Muscle layer of colon (tissue), 2 donors: Measurements from ENCODE around the gene EMILIN3.

Source experiments
- H3K27ac ChIP-seq: one replicate; pipeline ENCODE4 v1.7.0; 2013; ENCODE audit warnings: low read depth, mild to moderate bottlenecking, low read length, moderate library complexity
- H3K27me3 ChIP-seq, 2 donors: one replicate each; pipeline ENCODE4 v1.7.0; 2013; ENCODE audit warnings: low read length in 2 of 2, mild to moderate bottlenecking in 2 of 2; ENCODE audit not compliant: insufficient read depth in 2 of 2, control insufficient read depth in 1 of 2
- H3K36me3 ChIP-seq: one replicate; pipeline ENCODE4 v1.7.0; 2013; ENCODE audit warnings: mild to moderate bottlenecking, low read length; ENCODE audit not compliant: insufficient read depth
- H3K4me1 ChIP-seq: one replicate; pipeline ENCODE4 v1.7.0; 2013; ENCODE audit warnings: mild to moderate bottlenecking, low read length; ENCODE audit not compliant: insufficient read depth
- H3K4me3 ChIP-seq, 2 donors: one replicate each; pipeline ENCODE4 v1.7.0; 2013; ENCODE audit warnings: low read length in 2 of 2, low read depth in 1 of 2, mild to moderate bottlenecking in 1 of 2, moderate library complexity in 1 of 2
- H3K9ac ChIP-seq: one replicate; pipeline ENCODE4 v1.7.0; 2013; ENCODE audit warnings: low read length
- H3K9me3 ChIP-seq: one replicate; pipeline ENCODE4 v1.7.0; 2013; ENCODE audit warnings: mild to moderate bottlenecking, low read length
- donor health status: abdominal sarcoma.
- donor health status: Adenocarcinoma of cecum.

The EMILIN3 gene

GRCh38 chr20:41349943-41350342 is 16.7 kb downstream of the EMILIN3 start:
- no peak overlapping the region for H3K4me3 ChIP-seq
- no peaks in the 10 kb centered on the region for H3K4me1 ChIP-seq
- H3K27ac ChIP-seq = no peak overlapping the region
- peaks cover 4% of the 10 kb centered on the region for H3K36me3 ChIP-seq
- H3K9ac ChIP-seq = no peak overlapping the region
- H3K9me3 ChIP-seq = no peaks in the 10 kb centered on the region
- H3K27me3 ChIP-seq = no peaks in the 10 kb centered on the region

DNA sequence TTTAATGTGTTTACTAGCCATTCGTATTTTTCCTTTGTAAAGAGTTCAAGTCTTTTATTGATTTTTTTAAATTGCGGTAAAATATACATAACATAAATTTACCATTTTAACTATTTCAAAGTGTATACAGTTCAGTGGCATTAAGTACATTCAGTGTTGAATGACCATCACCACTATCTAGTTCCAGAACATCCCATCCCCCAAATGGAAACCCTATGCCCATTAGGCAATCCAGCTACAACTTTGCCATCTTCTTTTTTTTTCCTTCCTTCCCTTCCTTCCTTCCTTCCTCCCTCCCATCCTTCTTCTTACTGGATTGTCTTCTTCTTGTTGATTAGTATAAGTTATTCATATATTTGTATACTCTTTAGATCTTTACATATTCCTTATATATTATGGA is 17.4 kb downstream of the EMILIN3 start:
- Histone ChIP-seq H3K4me1 (no peaks in the 10 kb centered on the region), H3K4me3 (no peak overlapping the region), H3K27ac (no peak overlapping the region), H3K36me3 (peaks cover 4% of the 10 kb centered on the region), H3K9me3 (no peaks in the 10 kb centered on the region), H3K27me3 (no peaks in the 10 kb centered on the region), H3K9ac (no peak overlapping the region)

- H3K27me3 ChIP-seq = no peaks in the 10 kb centered on the region
- H3K4me3 ChIP-seq = no peak overlapping the region
- no peaks in the 10 kb centered on the region for H3K9me3 ChIP-seq
- H3K27ac ChIP-seq = no peak overlapping the region
- H3K4me1 ChIP-seq = no peaks in the 10 kb centered on the region
- peaks cover 4% of the 10 kb centered on the region for H3K36me3 ChIP-seq
- no peak overlapping the region for H3K9ac ChIP-seq
Observed at GRCh38 chr20:41348430-41349172, 18.0 kb downstream of the EMILIN3 start.

- Histone ChIP-seq H3K4me3 (no peak overlapping the region), H3K27me3 (no peaks in the 10 kb centered on the region), H3K4me1 (no peaks in the 10 kb centered on the region), H3K9me3 (no peaks in the 10 kb centered on the region), H3K36me3 (peaks cover 4% of the 10 kb centered on the region), H3K27ac (no peak overlapping the region), H3K9ac (no peak overlapping the region)
Observed at GRCh38 chr20:41347523-41348429, 18.8 kb downstream of the EMILIN3 start.

DNA sequence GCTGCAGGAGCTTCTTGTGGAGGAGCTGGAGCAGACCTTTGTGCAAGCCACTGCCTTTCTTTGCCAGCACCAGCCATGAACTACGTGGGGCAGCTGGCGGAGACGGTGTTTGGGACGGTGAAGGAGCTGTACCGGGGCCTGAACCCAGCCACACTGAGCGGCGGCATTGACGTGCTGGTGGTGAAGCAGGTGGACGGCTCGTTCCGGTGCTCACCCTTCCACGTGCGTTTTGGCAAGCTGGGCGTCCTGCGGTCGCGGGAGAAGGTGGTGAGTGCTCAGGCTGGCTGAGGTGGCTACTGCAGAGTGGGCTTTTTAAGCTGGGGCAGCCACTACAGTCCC is 20.9 kb downstream of the EMILIN3 start:
- Histone ChIP-seq H3K4me3 (no peak overlapping the region), H3K9me3 (no peaks in the 10 kb centered on the region), H3K27ac (no peak overlapping the region), H3K27me3 (no peaks in the 10 kb centered on the region), H3K4me1 (peaks cover 4% of the 10 kb centered on the region), H3K9ac (no peak overlapping the region), H3K36me3 (no peaks in the 10 kb centered on the region)

DNA sequence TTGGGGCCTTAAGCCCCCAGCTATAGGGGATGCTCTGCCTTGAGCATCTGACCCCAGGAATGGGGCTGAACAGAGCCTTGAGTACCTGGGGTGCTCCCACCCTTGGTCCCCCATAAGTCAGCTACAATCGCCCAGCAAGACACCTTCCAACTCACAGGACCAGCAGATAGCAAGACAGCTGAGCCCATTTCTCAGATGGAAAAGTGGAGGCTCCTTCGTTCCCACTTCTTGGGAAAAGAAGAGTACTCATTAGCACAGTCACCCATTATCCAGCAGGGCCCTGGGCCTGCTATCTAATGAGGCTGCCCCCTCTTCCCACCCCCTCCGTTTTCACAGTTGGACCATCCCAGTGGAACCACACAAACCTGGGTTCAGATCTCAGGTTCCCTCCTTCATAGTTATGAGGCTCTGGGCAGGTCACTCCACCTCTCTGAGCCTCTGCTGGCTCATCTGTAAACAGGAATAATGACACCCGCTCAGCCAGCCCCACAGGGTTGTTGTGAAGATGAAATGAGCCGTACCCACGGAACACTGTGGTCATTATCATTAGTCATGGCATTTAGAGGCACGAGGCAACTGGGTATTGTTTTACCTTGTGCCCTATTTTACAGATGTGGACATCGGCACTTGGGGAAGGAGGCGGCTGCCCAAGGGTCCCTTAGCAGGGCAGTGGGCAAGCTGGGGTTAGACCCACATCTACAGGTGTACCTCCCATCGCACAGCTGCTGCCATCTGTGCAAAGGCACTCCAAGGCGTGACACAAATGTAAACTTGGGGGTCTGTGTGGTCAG is 21.5 kb downstream of the EMILIN3 start:
- no peaks in the 10 kb centered on the region for H3K27me3 ChIP-seq
- H3K9ac ChIP-seq = no peak overlapping the region
- no peaks in the 10 kb centered on the region for H3K36me3 ChIP-seq
- no peaks in the 10 kb centered on the region for H3K9me3 ChIP-seq
- peaks cover 7% of the 10 kb centered on the region for H3K4me1 ChIP-seq
- no peak overlapping the region for H3K27ac ChIP-seq
- no peak overlapping the region for H3K4me3 ChIP-seq

GRCh38 chr20:41344477-41344876 is 22.1 kb downstream of the EMILIN3 start:
- Histone ChIP-seq H3K36me3 (no peaks in the 10 kb centered on the region), H3K9ac (no peak overlapping the region), H3K4me3 (no peak overlapping the region), H3K27ac (no peak overlapping the region), H3K9me3 (no peaks in the 10 kb centered on the region), H3K27me3 (no peaks in the 10 kb centered on the region), H3K4me1 (peaks cover 11% of the 10 kb centered on the region)

DNA sequence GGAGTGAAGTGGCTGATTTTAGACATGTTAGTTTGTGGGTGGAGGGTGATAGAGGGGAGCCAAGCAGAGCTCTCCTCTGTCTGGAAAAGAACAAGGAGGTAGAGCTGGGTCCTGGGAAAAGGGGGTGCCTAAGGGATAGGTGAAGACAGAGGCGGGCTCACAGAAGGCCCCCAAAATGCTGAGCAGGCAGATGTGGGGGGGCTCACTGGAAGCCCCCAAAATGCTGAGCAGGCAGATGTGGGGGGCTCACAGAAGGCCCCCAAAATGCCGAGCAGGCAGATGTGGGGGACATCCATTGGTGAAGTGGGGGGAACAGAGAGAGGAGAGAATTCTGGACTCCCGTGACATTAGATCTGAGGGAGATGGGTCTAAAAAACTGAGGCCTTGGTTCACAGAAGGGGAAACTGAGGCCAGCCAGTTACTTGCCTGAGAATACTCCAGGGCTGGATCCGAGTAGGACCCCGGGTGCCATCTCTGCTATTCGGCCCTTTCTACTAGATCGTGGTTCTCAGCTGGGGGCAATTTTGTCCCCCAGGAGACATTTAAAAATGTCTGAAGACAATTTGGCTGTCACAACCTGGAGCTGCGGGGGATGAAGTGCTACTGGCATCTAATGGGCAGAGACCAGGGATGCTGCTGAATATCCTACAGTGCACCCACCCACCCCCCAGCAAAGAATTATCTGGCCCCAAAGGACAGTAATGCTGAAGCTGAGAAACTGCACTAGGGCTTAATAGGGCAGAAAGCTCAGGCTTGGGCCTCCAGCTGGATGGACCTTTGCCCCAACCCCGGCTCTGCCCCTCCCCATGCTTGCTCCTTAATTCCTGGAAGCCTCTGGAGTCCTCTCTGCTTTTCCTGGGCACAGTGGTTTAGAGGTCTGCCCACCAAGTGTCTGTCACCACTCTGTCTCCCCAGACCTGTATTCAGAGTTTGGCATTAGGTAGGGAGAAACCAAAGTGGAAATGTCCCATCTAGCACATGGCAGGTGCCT is 23.8 kb downstream of the EMILIN3 start:
- no peaks in the 10 kb centered on the region for H3K27me3 ChIP-seq
- no peak overlapping the region for H3K9ac ChIP-seq
- H3K4me3 ChIP-seq = no peak overlapping the region
- H3K36me3 ChIP-seq = no peaks in the 10 kb centered on the region
- H3K9me3 ChIP-seq = no peaks in the 10 kb centered on the region
- H3K27ac ChIP-seq = no peak overlapping the region
- H3K4me1 ChIP-seq = peaks cover 11% of the 10 kb centered on the region

DNA sequence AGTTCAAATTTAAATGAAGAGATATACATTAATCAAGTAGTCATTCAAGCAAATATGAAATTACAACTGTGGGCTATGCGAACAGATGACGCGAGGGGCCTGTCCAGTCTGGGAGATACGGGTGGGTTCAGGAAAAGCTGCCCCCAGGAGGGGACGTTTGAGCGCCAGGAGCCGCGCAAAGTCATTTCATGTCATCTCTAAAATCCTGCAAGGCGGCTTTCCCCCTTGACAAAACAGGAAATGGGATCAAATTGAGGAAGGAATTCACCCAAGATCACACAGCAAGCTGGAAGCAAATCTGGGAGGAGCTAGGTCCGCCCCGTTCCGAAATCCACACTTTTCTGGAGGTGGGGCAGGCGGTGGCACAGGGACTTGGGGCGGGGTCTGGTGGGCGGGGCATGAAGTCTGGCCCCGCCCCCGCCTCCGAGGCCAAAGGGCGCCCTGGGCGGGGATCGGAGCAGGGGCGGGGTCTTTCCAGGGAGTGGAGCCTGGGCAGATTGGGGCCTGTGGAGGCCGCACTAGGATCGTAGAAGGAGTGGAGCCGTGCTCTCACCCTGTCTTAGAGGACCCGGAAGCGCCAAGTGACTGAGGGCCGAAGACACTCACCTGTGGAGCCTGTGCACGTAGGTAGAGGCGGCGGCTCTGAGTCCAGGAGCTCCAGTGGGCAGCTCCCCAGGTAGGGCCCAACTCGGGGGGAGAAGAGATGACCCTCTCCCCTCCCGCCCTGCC is 26.1 kb downstream of the EMILIN3 start, which contains the start of gene LPIN3:
LPIN3 (plus strand) TSS at position 495 of the 729 bp plus-strand sequence. CDS start 4,983 bp downstream, outside the sequence.
- H3K27ac ChIP-seq = peak within 1 kb of the TSS; percentile 70
- no peaks in the 10 kb centered on the region for H3K27me3 ChIP-seq
- peaks cover 11% of the 10 kb centered on the region for H3K4me1 ChIP-seq
- H3K9ac ChIP-seq = no peak within 1 kb of the TSS
- H3K9me3 ChIP-seq = no peaks in the 10 kb centered on the region
- no peaks in the 10 kb centered on the region for H3K36me3 ChIP-seq
- H3K4me3 ChIP-seq = peak within 1 kb of the TSS; percentile 46 to 50

DNA sequence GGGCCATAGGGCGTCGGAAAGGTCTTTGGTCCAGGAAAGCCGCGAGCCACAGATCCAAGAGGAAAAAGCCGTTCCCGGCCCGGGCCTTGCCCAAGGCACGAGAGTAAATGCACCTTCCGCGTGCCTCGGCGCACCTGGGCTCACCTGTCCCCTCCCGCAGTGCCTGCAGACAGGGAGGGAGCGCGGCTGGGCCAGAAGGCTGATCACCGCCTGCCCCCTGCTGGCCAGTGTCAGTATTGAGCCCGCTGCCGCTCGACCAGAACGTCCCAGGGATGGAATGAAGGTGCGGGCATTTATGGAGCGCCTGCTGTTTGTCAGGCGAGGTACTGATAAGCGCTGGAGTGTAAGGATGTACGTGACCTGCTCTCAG is 26.7 kb downstream of the EMILIN3 start:
- H3K4me1 ChIP-seq = peaks cover 11% of the 10 kb centered on the region
- H3K36me3 ChIP-seq = no peaks in the 10 kb centered on the region
- H3K9me3 ChIP-seq = no peaks in the 10 kb centered on the region
- no peak overlapping the region for H3K27ac ChIP-seq
- H3K27me3 ChIP-seq = no peaks in the 10 kb centered on the region
- no peak overlapping the region for H3K9ac ChIP-seq
- peak overlapping the region; percentile 46 to 50 for H3K4me3 ChIP-seq
